Inflammatory macrophage (primary cell): ENCODE data around the gene RAMP3.
"Not testable (repeated sequence)": the region's sequence is repeated elsewhere in the genome, so short reads cannot be mapped to it uniquely, and the experiment has no call there.

Experiments
- DNase-seq, 2 donors: peaks; one replicate each; pipeline ENCODE4 v3.0.0-alpha.2; 2020 to 2022

The RAMP3 gene

GRCh38 chr7:45132708-45133320 lies 24.8 kb upstream of the RAMP3 start:
- peak; percentile 11 to 18 for DNase-seq

GRCh38 chr7:45133352-45133751 lies 24.2 kb upstream of the RAMP3 start:
- DNase-seq: no peak

- DNase-seq: no peak
These were observed 23.7 kb upstream of the RAMP3 start for GRCh38 chr7:45133877-45134276.

GRCh38 chr7:45136106-45137060 lies 21.2 kb upstream of the RAMP3 start:
- DNase-seq: peak; percentile 82 to 83

- DNase-seq: no peak
These were observed 18.9 kb upstream of the RAMP3 start for GRCh38 chr7:45138433-45139267.

- no peak for DNase-seq
These were observed 16.8 kb upstream of the RAMP3 start for GRCh38 chr7:45140827-45141226.

- no peak for DNase-seq
These were observed 14.0 kb upstream of the RAMP3 start for GRCh38 chr7:45143616-45144015.

GRCh38 chr7:45145881-45146280 lies 11.7 kb upstream of the RAMP3 start:
- no peak for DNase-seq

GRCh38 chr7:45146531-45147379 lies 10.8 kb upstream of the RAMP3 start:
- DNase-seq: no peak

GRCh38 chr7:45147858-45148652 lies 9.5 kb upstream of the RAMP3 start:
- no peak for DNase-seq

GRCh38 chr7:45148653-45148973 lies 9.0 kb upstream of the RAMP3 start:
- DNase-seq: no peak

GRCh38 chr7:45149606-45150005 lies 8.0 kb upstream of the RAMP3 start:
- no peak for DNase-seq

GRCh38 chr7:45150199-45150598 lies 7.4 kb upstream of the RAMP3 start:
- no peak for DNase-seq

- no peak for DNase-seq
These were observed 6.4 kb upstream of the RAMP3 start for GRCh38 chr7:45151131-45151684.

- no peak for DNase-seq
These were observed 5.6 kb upstream of the RAMP3 start for GRCh38 chr7:45151967-45152366.

- no peak for DNase-seq
These were observed 4.4 kb upstream of the RAMP3 start for GRCh38 chr7:45153233-45153632.

- DNase-seq: not testable (repeated sequence)
These were observed 3.7 kb upstream of the RAMP3 start for GRCh38 chr7:45153861-45154260.

- no peak for DNase-seq
These were observed 2.2 kb upstream of the RAMP3 start for GRCh38 chr7:45155357-45155900.

GRCh38 chr7:45155941-45156340 lies 1.6 kb upstream of the RAMP3 start:
- no peak for DNase-seq

GRCh38 chr7:45156516-45157272 lies 897 bp upstream of the RAMP3 start:
- no peak for DNase-seq
